Activated T-cell treated with anti-CD3 and anti-CD28 coated beads, Interleukin-2, amount 50 U/mL, for 48 hours (primary cell): ENCODE data around the gene SLC16A1.
"Not testable (repeated sequence)": the region's sequence is repeated elsewhere in the genome, so short reads cannot be mapped to it uniquely, and the experiment has no call there.

Experiments
- DNase-seq, 2 experiments: peaks; one replicate each; pipeline ENCODE4 v3.0.0-alpha.2; 2020

SLC16A1 gene, protein sequence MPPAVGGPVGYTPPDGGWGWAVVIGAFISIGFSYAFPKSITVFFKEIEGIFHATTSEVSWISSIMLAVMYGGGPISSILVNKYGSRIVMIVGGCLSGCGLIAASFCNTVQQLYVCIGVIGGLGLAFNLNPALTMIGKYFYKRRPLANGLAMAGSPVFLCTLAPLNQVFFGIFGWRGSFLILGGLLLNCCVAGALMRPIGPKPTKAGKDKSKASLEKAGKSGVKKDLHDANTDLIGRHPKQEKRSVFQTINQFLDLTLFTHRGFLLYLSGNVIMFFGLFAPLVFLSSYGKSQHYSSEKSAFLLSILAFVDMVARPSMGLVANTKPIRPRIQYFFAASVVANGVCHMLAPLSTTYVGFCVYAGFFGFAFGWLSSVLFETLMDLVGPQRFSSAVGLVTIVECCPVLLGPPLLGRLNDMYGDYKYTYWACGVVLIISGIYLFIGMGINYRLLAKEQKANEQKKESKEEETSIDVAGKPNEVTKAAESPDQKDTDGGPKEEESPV

DNA sequence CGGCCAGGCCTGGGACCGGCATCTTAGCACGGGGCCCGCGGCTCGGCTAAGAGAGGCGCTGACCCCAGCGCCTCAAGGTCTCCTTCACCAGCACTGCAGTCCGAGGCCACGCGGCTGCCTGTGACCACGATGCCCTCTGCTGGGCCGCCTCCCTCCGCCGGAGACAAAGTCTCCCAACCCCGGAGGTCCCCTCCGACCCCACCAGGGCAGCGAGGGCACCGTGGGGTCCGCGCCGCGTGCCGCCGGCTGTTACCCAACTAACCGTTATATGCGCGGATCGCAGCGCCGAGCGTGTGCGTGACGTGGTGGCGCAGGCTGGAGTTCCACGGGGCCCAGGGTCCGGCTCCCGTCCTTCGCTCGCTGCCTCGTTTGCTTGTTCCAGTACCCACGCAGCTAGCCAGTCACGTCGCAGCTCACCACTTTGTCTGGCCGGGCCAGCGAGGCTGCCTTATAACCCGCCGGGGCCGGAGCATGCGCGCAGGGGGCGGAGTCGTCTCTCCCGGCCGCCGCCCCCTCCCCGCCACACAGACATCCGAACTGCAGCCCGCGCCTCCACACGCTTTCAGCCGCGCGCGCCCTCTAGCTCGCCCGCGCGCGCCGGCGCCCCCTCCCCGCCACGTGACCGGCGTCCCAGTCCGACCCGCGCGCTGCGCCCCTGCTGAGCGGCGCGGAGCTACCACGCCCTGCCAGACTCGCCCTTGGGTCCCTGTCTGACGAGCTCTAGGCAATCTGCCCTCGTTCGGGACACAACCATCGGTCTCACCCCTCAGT, at the start of gene SLC16A1:
TSS of gene SLC16A1 (minus strand) at position 424 of the 771 bp plus-strand sequence. CDS start 26,888 bp downstream, outside the sequence.
- DNase-seq: peak; percentile 91 to 94

DNA sequence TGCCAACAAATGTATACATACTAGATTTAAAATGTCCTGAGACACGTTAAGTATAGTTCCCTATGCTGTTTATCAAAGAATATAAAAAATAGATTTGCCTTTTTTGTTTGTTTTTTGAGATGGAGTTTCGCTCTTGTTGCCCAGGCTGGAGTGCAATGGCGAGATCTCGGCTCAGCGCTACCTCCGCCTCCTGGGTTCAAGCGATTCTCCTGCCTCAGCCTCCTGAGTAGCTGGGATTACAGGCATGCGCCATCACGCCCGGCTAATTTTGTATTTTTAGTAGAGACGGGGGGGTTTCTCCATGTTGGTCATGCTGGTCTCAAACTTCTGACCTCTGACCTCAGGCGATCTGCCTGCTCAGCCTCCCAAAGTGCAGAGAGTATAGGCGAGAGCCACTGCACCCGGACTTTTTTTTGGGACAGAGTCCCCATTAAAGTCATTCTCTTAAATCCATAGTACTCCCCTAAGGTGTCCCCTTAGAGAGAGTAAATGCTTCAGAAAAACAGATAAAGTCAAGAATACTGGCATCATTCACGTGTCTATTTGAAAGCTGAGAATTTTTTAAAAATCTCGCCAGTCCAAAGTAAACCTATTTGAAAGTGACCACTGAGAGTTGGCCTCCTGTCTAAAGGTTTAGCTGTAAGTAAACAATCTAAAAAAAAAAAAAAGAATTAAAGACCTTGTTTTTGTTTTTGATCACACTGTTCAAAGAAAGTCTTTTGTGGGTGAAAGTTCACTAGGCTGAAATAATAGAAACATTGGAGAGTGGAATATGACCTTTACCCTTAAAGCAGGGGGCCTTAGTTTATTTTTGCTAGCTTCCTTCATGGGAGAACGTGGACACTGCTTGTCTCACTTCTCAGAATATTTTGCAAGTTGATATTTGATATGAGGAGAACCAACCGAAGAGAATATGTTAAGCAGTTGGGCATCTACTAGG, 48.0 kb upstream of the SLC16A1 start:
- DNase-seq: no peak

DNA sequence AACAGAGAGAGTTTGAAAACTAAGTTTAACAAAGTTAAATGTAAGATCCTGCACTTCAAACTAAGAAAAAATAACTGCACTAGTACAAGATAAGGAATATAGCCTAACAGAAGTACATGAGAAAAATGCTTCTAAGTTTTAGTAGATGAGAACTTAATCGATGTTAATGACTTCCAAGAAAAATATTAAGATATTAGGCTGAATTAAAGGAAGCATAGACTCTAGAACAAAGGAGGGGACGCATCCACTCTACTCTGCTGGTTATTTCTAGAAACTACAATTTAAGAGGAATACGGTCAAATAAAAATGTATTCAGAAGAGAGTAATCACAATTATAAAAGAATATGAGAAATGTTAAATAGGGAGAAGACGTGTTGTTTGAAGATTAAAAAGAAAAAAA, 46.3 kb upstream of the SLC16A1 start:
- no peak for DNase-seq

DNA sequence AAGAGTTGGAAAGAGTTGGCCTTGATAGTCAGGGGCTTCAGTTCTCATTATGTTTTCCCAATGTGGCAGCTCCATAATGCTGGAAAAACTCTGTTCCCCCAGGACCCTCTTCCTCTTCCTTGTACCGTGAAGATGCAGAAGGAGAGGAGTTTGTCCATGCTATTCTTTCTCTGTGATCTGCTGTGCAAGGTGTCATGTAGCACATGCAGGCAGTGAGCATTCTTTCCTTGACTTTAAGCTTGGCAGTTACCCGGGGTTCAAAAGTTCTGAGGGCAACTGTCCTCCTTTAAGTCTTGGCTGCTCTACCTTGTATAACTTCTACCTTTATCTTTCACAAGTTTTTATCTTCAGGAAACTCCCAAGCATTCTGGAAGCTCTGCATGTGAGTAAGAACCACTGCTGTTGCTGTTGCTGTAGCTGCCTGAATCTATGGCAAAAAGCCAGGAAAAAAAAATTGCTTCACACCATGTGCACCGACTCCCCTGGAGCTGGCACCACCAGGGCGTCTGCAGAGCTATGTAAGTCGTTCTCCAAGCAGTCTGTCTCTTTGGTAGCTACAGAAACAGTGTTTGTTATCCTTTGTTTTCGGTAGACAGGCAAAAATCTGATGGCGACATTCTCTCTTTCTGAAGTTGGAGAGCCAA, 42.7 kb upstream of the SLC16A1 start:
- DNase-seq: no peak

DNA sequence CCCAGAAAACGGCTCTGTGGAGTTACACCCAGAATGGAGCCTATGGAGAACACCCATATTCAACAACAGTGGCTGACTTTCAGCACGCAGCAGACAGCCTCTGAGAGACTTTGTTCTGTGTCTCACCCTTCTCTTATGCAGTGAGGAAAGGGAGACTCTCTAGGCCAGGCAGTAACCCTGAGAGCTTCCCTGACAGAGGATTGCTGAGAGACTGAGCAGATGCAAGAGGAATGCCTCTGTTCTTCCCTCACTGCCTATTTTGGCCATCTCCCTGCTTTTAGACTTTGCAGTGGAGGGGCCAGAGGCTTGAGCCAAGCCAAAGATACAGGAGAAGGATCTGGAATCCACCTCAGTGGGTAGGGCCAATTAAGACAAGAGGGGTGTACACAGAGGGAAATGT, 41.8 kb upstream of the SLC16A1 start:
- DNase-seq: no peak

DNA sequence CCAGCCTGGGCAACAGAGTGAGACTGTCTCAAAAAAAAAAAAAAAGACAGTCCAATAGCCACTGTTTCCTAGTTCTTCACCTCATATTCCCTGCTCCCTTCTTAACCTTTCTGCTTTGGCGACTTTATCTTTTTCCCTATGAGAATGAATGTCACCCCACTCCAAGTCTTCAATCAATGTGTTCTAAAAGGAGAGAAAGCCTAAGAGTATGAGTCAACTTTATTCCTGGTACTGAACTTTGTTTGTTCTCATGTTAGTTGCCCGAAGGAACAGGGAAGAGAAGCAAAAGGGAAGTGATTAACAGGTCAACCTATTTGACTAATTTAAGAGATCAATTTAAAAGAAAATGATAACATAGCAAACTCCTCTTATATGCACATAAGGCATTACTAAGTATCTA, 39.9 kb upstream of the SLC16A1 start:
- no peak for DNase-seq

DNA sequence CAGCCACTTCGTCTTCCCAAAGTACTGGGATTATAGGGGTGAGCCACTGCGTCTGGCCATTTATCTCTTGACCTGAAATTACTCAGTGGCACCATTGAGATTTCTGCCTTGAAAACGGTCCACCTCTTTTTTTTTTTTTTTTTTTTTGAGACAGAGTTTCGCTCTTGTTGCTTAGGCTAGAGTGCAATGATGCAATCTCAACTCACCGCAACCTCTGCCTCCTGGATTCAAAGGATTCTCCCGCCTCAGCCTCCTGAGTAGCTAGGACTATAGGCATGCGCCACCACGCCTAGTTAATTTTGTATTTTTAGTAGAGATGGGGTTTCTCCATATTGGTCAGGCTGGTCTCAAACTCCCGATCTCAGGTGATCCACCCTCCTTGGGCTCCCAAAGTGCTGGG, 39.0 kb upstream of the SLC16A1 start:
- DNase-seq: not testable (repeated sequence)

DNA sequence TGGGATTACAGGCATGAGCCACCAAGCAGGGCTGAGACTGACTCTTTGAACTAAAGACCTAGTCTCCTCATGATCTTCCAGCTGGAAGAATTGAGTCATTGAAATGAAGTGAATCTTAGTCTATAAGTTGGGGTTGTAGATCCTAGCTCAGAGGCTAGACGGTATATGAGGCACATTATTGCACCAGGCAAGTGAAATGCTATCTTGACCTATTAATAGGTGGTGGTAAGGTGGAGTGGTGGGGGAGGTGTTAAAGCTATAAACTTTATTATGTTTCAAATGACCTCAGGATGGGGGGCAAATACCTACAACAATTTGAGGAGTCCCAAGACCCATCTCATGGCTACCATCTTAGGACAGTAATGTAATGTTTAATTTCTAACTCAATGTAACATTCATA, 36.8 kb upstream of the SLC16A1 start:
- DNase-seq: no peak

DNA sequence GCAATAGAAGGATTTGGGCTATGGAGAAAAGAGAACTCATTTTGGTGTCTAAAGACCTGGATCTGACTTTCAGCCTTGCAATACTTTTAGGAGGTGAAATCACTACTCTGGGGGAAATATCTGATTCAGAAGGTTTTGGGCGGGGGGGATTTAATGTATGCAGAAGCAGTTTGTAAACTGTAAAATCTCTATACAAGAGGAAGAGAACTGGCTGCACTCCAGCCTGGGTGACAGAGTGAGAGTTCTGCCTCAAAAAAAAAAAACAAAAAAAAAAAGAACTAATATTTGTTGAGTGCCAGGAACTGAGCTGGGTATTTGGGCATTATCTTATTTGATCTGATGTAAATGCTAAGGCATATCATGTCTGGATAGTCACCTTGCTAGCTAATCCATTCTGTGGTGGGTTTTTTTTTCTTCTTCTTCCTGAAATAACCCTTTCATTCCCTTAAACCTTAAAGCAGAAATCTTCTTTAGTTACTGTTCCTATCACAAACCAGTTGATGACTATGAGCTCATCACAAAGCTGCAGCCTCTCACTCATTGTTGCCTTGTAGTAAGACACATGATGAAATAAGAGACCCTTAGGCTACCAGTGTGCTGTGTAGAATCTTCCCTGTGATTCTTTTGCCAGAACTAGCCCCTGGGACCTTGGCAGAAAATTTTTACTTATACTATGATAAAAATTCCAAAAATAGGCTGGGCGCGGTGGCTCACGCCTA, 35.6 kb upstream of the SLC16A1 start:
- DNase-seq: no peak

DNA sequence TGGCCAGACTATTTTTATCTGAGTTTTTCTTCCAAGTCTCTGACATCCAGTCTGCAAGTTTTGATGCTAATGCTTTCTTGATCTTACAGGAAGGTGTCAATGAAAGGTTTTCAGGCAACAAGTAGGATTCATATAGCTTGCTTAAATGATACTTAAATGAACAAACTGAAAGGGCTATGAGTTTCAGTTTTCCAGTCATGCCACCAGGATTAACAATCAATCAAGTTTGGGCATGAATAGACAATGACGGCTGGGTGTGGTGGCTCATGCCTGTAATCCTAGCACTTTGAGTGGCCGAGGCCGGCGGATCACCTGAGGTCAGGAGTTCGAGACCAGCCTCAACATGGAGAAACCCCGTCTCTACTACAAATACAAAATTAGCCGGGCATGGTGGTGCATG, 34.3 kb upstream of the SLC16A1 start:
- no peak for DNase-seq

DNA sequence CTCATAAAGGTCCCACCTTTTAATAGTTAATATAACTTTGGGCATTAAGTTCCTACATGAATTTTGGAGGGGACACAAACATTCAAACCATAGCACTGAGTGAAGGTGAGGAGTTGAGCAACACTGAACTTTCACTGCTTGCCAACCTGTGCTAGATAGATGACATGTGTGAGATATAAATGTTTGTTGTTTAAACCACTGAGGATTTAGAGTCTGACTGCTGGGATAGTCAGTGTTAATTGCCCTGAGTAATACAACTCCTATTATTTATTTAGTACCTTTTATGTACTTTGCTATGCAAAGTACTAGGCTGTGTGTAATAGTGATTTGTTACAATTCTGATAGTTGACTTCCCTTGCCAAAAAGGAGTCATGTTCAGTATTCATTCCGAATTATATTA, 32.4 kb upstream of the SLC16A1 start:
- no peak for DNase-seq

DNA sequence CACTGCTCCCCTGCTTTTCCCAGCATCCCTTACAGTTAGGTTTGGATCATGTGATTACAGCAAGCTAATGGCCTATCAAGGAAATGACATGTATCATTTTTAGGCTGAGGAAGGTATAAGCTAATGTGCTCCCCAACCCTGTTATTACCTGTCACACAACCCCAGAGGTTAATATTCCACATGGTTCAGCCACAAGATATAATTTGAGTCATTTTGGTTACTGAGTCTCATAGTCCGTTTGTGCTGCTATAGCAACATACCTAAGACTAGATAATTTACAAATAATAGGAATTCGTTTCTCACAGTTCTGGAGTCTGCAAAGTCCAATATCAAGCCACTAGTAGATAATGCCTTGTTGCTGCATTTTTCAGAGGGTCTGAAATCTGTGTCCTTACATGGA, 29.1 kb upstream of the SLC16A1 start:
- no peak for DNase-seq

DNA sequence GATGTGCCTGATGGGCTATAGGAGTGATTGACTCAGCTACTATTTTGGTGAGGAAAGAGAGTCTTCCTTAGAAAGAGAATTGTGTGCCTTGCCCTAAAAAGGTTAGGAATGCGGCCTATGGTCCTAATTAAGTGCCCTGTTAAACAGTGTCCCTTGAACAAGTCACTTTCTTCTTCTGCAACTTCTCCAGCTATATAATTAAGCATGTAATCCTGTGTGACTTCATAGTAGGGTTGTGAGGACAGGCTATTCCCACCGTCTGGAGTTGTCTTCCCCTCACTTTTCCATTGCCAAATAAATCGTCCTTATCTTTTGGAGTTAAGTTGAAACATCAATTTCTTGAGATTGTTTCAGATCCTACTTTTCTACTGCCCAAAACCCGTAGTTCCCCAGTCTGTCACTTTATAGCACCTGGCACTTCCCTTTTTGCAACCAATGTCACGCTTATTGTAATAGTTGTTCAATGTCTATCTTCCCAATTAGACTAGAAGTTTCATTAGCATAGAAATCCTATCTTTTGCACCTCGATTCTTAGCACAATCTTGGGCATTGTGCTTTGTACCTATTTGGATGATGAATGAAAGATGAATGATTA, 27.6 kb upstream of the SLC16A1 start:
- no peak for DNase-seq

DNA sequence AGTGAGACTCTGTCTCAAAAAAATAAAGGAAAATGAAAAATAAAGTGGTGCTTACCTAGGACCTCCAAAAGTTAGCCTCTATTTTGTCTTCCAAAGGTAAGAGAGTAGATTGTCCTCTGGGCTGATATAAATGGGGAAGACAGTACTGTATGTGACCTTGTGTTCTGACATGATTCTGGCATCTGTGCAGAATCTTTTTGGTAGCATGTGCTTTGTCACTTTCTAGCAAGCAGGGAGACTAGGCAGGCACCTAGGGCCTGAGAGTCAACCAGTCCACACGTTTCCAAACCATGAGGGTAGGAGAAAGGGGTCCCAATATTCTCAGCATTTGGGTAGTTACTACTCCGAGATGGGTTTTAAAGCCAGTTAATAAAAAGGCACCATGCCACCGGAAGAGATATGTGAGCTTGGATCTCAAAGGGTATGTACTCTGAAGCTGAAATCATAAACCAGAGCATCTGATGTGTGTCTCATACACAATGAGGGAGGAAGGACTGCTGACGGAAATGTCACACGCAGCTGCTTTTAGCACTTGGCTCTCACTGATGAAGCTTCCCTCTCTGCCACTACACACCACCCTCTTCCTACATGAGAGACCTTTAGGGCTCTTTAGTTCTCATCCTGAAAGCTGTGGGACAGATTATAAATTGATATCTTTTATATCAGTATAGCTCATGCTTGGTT, 27.0 kb upstream of the SLC16A1 start:
- DNase-seq: no peak

DNA sequence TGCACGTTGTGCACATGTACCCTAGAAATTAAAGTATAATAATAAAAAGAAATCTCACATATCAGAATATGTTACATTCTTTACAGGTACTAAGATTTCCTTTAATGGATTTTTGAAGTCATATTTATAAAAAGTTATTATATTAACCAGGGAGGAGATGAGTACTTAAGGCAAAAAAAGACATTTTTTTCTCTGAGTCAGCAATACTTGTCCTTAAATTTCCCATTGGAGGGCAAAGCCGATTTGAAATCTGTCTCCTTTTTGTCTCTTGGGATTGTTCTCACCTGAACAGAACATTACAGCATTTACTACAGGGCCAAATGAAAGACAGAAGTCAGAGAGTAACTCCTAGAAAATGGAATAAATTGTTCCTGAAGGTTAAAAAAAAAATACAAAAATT, 26.3 kb upstream of the SLC16A1 start:
- DNase-seq: no peak

DNA sequence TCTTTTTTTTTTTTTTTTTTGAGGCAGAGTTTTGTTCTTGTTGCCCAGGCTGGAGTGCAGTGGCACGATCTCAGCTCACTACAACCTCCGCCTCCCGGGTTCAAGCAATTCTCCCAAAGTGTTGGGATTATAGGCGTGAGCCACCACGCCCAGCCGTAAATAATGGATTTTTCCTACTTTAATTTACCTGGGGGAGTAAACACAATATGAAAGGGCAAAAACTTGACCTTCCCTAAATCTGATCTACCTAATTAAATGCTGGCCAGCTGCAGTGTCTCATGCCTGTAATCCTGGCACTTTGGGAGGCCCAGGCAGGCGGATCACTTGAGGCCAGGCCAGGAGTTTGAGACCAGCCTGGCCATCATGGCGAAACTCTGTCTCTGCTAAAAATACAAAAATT, 25.8 kb upstream of the SLC16A1 start:
- DNase-seq: not testable (repeated sequence)

DNA sequence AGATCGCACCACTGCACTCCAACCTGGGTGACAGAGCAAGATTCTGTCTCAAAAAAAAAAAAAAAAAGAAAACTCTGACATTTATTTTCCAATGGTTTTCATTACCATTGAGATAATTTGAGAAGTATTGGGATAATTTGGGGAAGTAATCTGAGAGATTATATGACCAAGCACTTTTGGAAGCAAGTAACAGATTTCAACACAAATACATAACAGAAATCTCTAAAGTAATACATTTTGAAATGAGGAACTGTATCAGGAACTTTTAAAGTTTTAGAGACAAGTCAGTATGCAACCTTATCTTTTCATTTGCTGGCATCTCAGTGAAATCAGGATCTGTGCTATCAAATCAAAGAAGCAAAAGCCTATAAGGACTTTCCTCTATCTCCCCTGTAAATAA, 25.4 kb upstream of the SLC16A1 start:
- DNase-seq: no peak

DNA sequence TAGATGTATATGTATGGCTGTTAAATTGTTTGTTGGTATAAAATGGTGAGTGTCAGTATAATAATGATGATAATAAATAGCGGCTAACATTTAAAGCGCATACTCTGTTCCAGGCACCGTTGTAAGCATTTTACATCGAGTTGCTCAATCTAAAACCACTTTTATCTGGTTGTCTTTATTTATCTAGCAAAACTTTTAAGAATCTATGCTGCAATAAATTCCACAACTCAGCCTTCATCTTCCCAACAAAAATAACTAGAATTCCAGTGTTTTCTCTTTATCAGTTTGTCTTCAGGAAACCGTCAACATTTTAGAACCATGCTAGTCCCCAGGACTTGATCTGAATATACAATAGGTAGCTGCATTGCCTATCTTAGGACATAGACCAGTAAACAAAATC, 19.3 kb upstream of the SLC16A1 start:
- DNase-seq: no peak

DNA sequence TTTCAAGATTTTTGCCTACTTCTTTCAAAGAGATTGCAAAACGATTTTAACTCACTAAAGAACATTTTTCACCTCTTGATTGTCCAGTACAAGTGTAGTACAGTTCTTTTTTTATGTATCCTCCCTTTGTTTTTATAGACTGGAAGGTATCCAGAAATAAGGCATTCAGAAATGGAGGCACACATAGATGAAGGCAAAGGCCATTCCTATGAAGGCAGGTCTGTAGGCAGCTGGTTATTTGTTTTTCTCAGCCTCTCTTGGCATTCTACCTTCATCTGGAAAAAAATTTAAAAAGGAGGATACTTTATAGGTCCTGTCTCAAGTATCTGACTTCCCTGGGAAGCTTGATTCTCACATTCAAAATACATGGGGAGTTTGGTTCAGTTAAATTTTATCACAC, 18.6 kb upstream of the SLC16A1 start:
- no peak for DNase-seq

DNA sequence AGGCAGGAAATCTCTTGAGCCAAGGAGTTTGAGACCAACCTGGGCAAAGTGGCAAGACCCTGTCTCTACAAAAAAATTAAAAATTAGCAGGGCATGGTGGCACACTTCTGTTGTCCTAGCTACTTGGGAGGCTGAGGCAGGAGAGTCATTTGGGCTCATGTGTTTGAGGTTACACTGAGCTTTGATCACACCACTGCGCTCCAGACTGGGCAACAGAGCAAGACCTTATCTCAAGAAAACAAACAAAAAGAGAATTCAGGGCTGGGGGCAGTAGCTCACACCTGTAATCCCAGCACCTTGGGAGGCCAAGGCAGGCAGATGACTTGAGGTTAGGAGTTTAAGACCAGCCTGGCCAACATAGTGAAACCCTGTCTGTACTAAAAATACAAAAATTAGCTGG, 17.8 kb upstream of the SLC16A1 start:
- no peak for DNase-seq

DNA sequence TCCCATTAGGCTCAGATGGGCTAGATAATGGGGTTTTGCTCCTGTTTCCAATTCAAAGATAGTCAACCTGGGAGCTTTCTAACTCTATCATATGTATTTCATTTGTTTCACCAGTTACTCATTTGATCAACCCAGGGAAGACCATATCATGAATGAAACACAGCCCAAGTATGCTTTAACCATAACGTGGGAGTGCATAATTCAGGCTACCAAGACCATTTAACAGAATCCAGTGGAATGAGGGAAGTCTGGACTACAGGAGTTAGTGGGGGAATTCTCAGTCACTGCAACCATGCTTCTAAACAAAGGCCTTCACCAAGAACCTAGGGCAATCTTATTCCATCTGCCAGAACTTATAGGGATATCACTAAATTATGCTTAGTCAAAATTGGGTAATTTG, 15.0 kb upstream of the SLC16A1 start:
- DNase-seq: no peak
